MCF 10A (cell line): ENCODE results near the gene SMAP1. TPM values are rescaled to one million over a fixed set of nuclear protein-coding genes. Genes with fewer than 3 reads are reported as not detected.
A peak's percentile ranks its signal among the peaks of the same experiment; 100 is the strongest.

Experiments
- BruUV-seq: library from RNA; stranded (reverse); fragments of 400-500 nt; replicated peaks from 2 replicates; lab custom pipeline; 2021; lab: Mats Ljungman, UMichigan
- CTCF ChIA-PET: fragments of 300-600 bp; sonication (Branson Sonifier 250); formaldehyde crosslinking; extraction: SDS; loops from one replicate; lab custom pipeline; 2021; ENCODE audit warnings: antibody characterized with exemption, inconsistent platforms; lab: Yijun Ruan, JAX
- POLR2A ChIA-PET: fragments of 300-600, 350-650 bp; sonication (Branson Sonifier 250); formaldehyde crosslinking; extraction: SDS; loops from one replicate; lab custom pipeline; 2020; ENCODE audit warnings: antibody characterized with exemption, inconsistent platforms; lab: Yijun Ruan, JAX
- DNase-seq: peaks from one replicate; pipeline ENCODE4 v3.0.0-alpha.2; 2018; ENCODE audit not compliant: unreplicated experiment
- H3K27ac Mint-ChIP-seq: one replicate; pipeline ENCODE4 v1.8.0; 2022; ENCODE audit warnings: mild to moderate bottlenecking, low read depth, mixed read lengths; ENCODE audit not compliant: unreplicated experiment
- H3K27me3 Mint-ChIP-seq: one replicate; pipeline ENCODE4 v1.8.0; 2022; ENCODE audit warnings: mixed read lengths; ENCODE audit not compliant: insufficient read depth, unreplicated experiment
- H3K36me3 Mint-ChIP-seq: one replicate; pipeline ENCODE4 v1.8.0; 2022; ENCODE audit warnings: mild to moderate bottlenecking, moderate library complexity, mixed read lengths; ENCODE audit not compliant: insufficient read depth, unreplicated experiment
- H3K4me1 Mint-ChIP-seq: one replicate; pipeline ENCODE4 v1.8.0; 2022; ENCODE audit warnings: mixed read lengths; ENCODE audit not compliant: insufficient read depth, unreplicated experiment
- H3K4me3 Mint-ChIP-seq: one replicate; pipeline ENCODE4 v1.8.0; 2022; ENCODE audit warnings: mild to moderate bottlenecking, moderate library complexity, mixed read lengths; ENCODE audit not compliant: unreplicated experiment
- H3K9me3 Mint-ChIP-seq: one replicate; pipeline ENCODE4 v1.8.0; 2022; ENCODE audit warnings: mixed read lengths; ENCODE audit not compliant: unreplicated experiment
- CTCF ChIP-seq: fragments of 200-600 bp; IDR thresholded peaks from one replicate; pipeline ENCODE4 v1.8.0; 2022; ENCODE audit warnings: antibody characterized with exemption, mild to moderate bottlenecking; ENCODE audit not compliant: unreplicated experiment
- intact Hi-C: fragments of 100-400 bp; cut with micrococcal nuclease; formaldehyde crosslinking; loops from 2 replicates; pipeline ENCODE4 v1.14.1; 2022
- total RNA-seq: library from RNA; stranded (reverse); gene quantifications from 2 replicates; pipeline ENCODE4 v1.2.3, GENCODE V29; 2022

SMAP1 gene
- total RNA-seq, 1 experiment from 2014 or later = 26.5 TPM

- Mint-ChIP-seq H3K27ac (peak overlapping the region; percentile 89), H3K36me3 (no peaks in the 10 kb centered on the region), H3K27me3 (no peaks in the 10 kb centered on the region), H3K4me1 (peaks cover 42% of the 10 kb centered on the region), H3K4me3 (peak overlapping the region; percentile 90), H3K9me3 (no peaks in the 10 kb centered on the region)
- ChIA-PET POLR2A (interaction anchor here (0.7 to 3.7 kb wide), 11 partner anchors 9 to 443 kb away, joined by 3 to 37 read pairs (median 4); partner anchors contain the start of genes FAM135A and SDHAF4), CTCF (interaction anchor here (2.0 kb wide), 1 partner anchor 16 kb away, joined by 6 read pairs; no protein-coding TSS in a partner anchor)
- no peak for TF ChIP-seq CTCF
- no TSS peak for BruUV-seq
- intact Hi-C loops = loop anchor here (2.0 kb wide), 1 partner anchor 102 kb away; the partner anchor contains the start of gene SDHAF4
- peak; percentile 27 for DNase-seq
Observed at GRCh38 chr6:70669133-70669532, 1.4 kb downstream of the SMAP1 start.

GRCh38 chr6:70672549-70672948 lies 4.9 kb downstream of the SMAP1 start:
- Mint-ChIP-seq H3K36me3 (no peaks in the 10 kb centered on the region), H3K4me1 (peaks cover 40% of the 10 kb centered on the region)
- no TSS peak for BruUV-seq

GRCh38 chr6:70673054-70673453 lies 5.4 kb downstream of the SMAP1 start:
- Mint-ChIP-seq H3K9me3 (no peaks in the 10 kb centered on the region), H3K4me3 (no peak overlapping the region), H3K36me3 (no peaks in the 10 kb centered on the region), H3K4me1 (peaks cover 40% of the 10 kb centered on the region), H3K27ac (no peak overlapping the region), H3K27me3 (no peaks in the 10 kb centered on the region)
- TF ChIP-seq CTCF = no peak
- ChIA-PET POLR2A (interaction anchor here (0.7 to 0.8 kb wide), 2 partner anchors 127 to 146 kb away, joined by 3 read pairs; no protein-coding TSS in a partner anchor), CTCF (interaction anchor here (0.7 to 3.3 kb wide), 5 partner anchors 12 to 363 kb away, joined by 3 to 13 read pairs (median 4); no protein-coding TSS in a partner anchor)
- no peak for DNase-seq
- intact Hi-C loops = no loop called here
- BruUV-seq = no TSS peak

More at GRCh38 chr6:70672549-70672948, 4.9 kb downstream of the SMAP1 start:
- H3K27me3 Mint-ChIP-seq = no peaks in the 10 kb centered on the region
- DNase-seq = no peak
- no peak overlapping the region for H3K4me3 Mint-ChIP-seq
- H3K27ac Mint-ChIP-seq = no peak overlapping the region
- POLR2A ChIA-PET = interaction anchor here (0.8 kb wide), 1 partner anchor 145 kb away, joined by 3 read pairs; no protein-coding TSS in a partner anchor
- CTCF ChIA-PET = interaction anchor here (0.7 to 3.3 kb wide), 5 partner anchors 12 to 362 kb away, joined by 3 to 13 read pairs (median 4); no protein-coding TSS in a partner anchor
- intact Hi-C loops = no loop called here
- TF ChIP-seq CTCF = no peak
- H3K9me3 Mint-ChIP-seq = no peaks in the 10 kb centered on the region

- ChIA-PET CTCF (interaction anchor here (1.1 to 3.3 kb wide), 3 partner anchors 11 to 153 kb away, joined by 3 to 13 read pairs (median 10); no protein-coding TSS in a partner anchor), POLR2A (interaction anchor here (0.7 kb wide), 1 partner anchor 127 kb away, joined by 3 read pairs; no protein-coding TSS in a partner anchor)
- Mint-ChIP-seq H3K36me3 (no peaks in the 10 kb centered on the region), H3K9me3 (no peaks in the 10 kb centered on the region), H3K27ac (no peak overlapping the region), H3K27me3 (no peaks in the 10 kb centered on the region), H3K4me1 (peaks cover 37% of the 10 kb centered on the region), H3K4me3 (no peak overlapping the region)
- no TSS peak for BruUV-seq
- DNase-seq = no peak
- intact Hi-C loops = no loop called here
- TF ChIP-seq CTCF = no peak
Observed at GRCh38 chr6:70673601-70674000, 5.9 kb downstream of the SMAP1 start.
